ENCODE results near the gene LTB4R.

- TF ChIP-seq CTCF (IDR thresholded peaks at IDR 0.05): no peak
- TF ChIP-seq POLR2A (IDR thresholded peaks at IDR 0.05): no peak
These were observed 40.2 kb downstream of the LTB4R start for GRCh38 chr14:24351517-24351916.
